ENCODE data around the gene ERCC2.

ERCC2 gene

GRCh38 chr19:45303269-45304060 is 66.9 kb downstream of the ERCC2 start:
- DNase-seq (ENCODE audit: low spot score), result no peak

GRCh38 chr19:45302416-45302815 is 68.0 kb downstream of the ERCC2 start:
- no peak for DNase-seq (ENCODE audit: low spot score)
